Calu3 (cell line): Measurements from ENCODE around the gene METAP1D. TPM values are rescaled to one million over a fixed set of nuclear protein-coding genes. Genes with fewer than 3 reads are reported as not detected.

Experiments
- BruUV-seq: library from RNA; stranded (reverse); fragments of 400-500 nt; replicated peaks from 2 replicates; lab custom pipeline; 2021; lab: Mats Ljungman, UMichigan
- CTCF ChIA-PET: fragments of 300-600 bp; sonication (Branson Sonifier 250); formaldehyde crosslinking; loops from one replicate; lab custom pipeline; 2022; ENCODE audit warnings: antibody characterized with exemption; lab: Charles Lee
- DNase-seq: peaks from one replicate; pipeline ENCODE4 v3.0.0; 2022
- H3K27ac Mint-ChIP-seq: one replicate; pipeline ENCODE4 v1.8.0; 2022; ENCODE audit warnings: mixed read lengths; ENCODE audit not compliant: unreplicated experiment
- H3K27me3 Mint-ChIP-seq: one replicate; pipeline ENCODE4 v1.8.0; 2022; ENCODE audit warnings: mixed read lengths; ENCODE audit not compliant: unreplicated experiment
- H3K36me3 Mint-ChIP-seq: one replicate; pipeline ENCODE4 v1.8.0; 2022; ENCODE audit warnings: mild to moderate bottlenecking, moderate library complexity, mixed read lengths; ENCODE audit not compliant: insufficient read depth, unreplicated experiment
- H3K4me1 Mint-ChIP-seq: one replicate; pipeline ENCODE4 v1.8.0; 2022; ENCODE audit warnings: mild to moderate bottlenecking, low read depth, mixed read lengths; ENCODE audit not compliant: unreplicated experiment
- H3K4me3 Mint-ChIP-seq: one replicate; pipeline ENCODE4 v1.8.0; 2022; ENCODE audit warnings: mild to moderate bottlenecking, low read depth, moderate library complexity, mixed read lengths; ENCODE audit not compliant: unreplicated experiment
- H3K9me3 Mint-ChIP-seq: one replicate; pipeline ENCODE4 v1.8.0; 2022; ENCODE audit warnings: low read depth, mixed read lengths; ENCODE audit not compliant: unreplicated experiment
- CTCF ChIP-seq: fragments of 200-600 bp; IDR thresholded peaks from one replicate; pipeline ENCODE4 v1.8.0; 2022; ENCODE audit warnings: antibody characterized with exemption; ENCODE audit not compliant: unreplicated experiment
- intact Hi-C: fragments of 100-400 bp; cut with micrococcal nuclease; formaldehyde crosslinking; loops from one replicate; pipeline ENCODE4 v1.10.0; 2022; ENCODE audit not compliant: unreplicated experiment
- total RNA-seq: library from RNA; stranded (reverse); gene quantifications from 2 replicates; pipeline ENCODE4 v1.2.3, GENCODE V29; 2022

Gene METAP1D
- total RNA-seq, 1 experiment from 2014 or later = 11.0 TPM

GRCh38 chr2:172038121-172038520 is 38.4 kb downstream of the METAP1D start:
- no peak overlapping the region for H3K4me3 Mint-ChIP-seq
- intact Hi-C loops = no loop called here
- H3K27ac Mint-ChIP-seq = no peak overlapping the region
- no peaks in the 10 kb centered on the region for H3K27me3 Mint-ChIP-seq
- no peak for TF ChIP-seq CTCF
- no peak for DNase-seq
- no peaks in the 10 kb centered on the region for H3K4me1 Mint-ChIP-seq
- H3K36me3 Mint-ChIP-seq = no peaks in the 10 kb centered on the region
- H3K9me3 Mint-ChIP-seq = no peaks in the 10 kb centered on the region
- BruUV-seq = no TSS peak
- CTCF ChIA-PET = interaction anchor here (1.1 kb wide), 1 partner anchor 17 kb away, joined by 3 read pairs; no protein-coding TSS in a partner anchor

- H3K27ac Mint-ChIP-seq = no peak overlapping the region
- intact Hi-C loops = no loop called here
- H3K27me3 Mint-ChIP-seq = no peaks in the 10 kb centered on the region
- no peaks in the 10 kb centered on the region for H3K9me3 Mint-ChIP-seq
- no peak for TF ChIP-seq CTCF
- no TSS peak for BruUV-seq
- no peak for DNase-seq
- CTCF ChIA-PET = interaction anchor here (1.1 kb wide), 1 partner anchor 18 kb away, joined by 3 read pairs; no protein-coding TSS in a partner anchor
- no peak overlapping the region for H3K4me3 Mint-ChIP-seq
- no peaks in the 10 kb centered on the region for H3K36me3 Mint-ChIP-seq
- no peaks in the 10 kb centered on the region for H3K4me1 Mint-ChIP-seq
Observed at GRCh38 chr2:172038604-172039003, 38.9 kb downstream of the METAP1D start.

GRCh38 chr2:172039011-172039704 is 39.4 kb downstream of the METAP1D start:
- DNase-seq = no peak
- H3K27me3 Mint-ChIP-seq = no peaks in the 10 kb centered on the region
- H3K27ac Mint-ChIP-seq = no peak overlapping the region
- no peak overlapping the region for H3K4me3 Mint-ChIP-seq
- H3K4me1 Mint-ChIP-seq = no peaks in the 10 kb centered on the region
- CTCF ChIA-PET = interaction anchor here (0.7 kb wide), 1 partner anchor 146 kb away, joined by 6 read pairs; no protein-coding TSS in a partner anchor
- H3K9me3 Mint-ChIP-seq = no peaks in the 10 kb centered on the region
- TF ChIP-seq CTCF = no peak
- intact Hi-C loops = no loop called here
- H3K36me3 Mint-ChIP-seq = no peaks in the 10 kb centered on the region
- no TSS peak for BruUV-seq

- Mint-ChIP-seq H3K9me3 (no peaks in the 10 kb centered on the region), H3K27ac (no peak overlapping the region), H3K36me3 (no peaks in the 10 kb centered on the region), H3K4me3 (no peak overlapping the region), H3K4me1 (no peaks in the 10 kb centered on the region), H3K27me3 (no peaks in the 10 kb centered on the region)
- no peak for TF ChIP-seq CTCF
- intact Hi-C loops = no loop called here
- BruUV-seq = no TSS peak
- CTCF ChIA-PET = no interaction called here
- DNase-seq = no peak
Observed at GRCh38 chr2:172040311-172040710, 40.6 kb downstream of the METAP1D start.
